Smooth muscle cell (in vitro differentiated cells): ENCODE results near the gene PRAMEF27. TPM values are rescaled to one million over a fixed set of nuclear protein-coding genes. Genes with fewer than 3 reads are reported as not detected.
"Not testable (repeated sequence)": the region's sequence is repeated elsewhere in the genome, so short reads cannot be mapped to it uniquely, and the experiment has no call there.

Source experiments
- DNase-seq: peaks from one replicate; lab custom pipeline; 2025; ENCODE audit not compliant: unreplicated experiment; lab: John Stamatoyannopoulos, UW
- H2AFZ ChIP-seq: fragments of 200-600 bp; sonication (generic); 2 replicates; pipeline ENCODE4 v1.6.0; 2016; ENCODE audit warnings: antibody characterized with exemption, low read depth, mild to moderate bottlenecking
- H3F3A ChIP-seq: fragments of 200-600 bp; sonication (generic); 2 replicates; pipeline ENCODE4 v1.6.0; 2017; ENCODE audit warnings: antibody characterized with exemption, low read depth
- H3K27ac ChIP-seq: fragments of 200-600 bp; sonication (generic); 2 replicates; pipeline ENCODE4 v1.5.1; 2016; ENCODE audit warnings: low read depth, mild to moderate bottlenecking
- H3K27me3 ChIP-seq: fragments of 200-600 bp; sonication (generic); 2 replicates; pipeline ENCODE4 v1.6.1; 2016; ENCODE audit warnings: low read depth, mild to moderate bottlenecking
- H3K36me3 ChIP-seq: fragments of 200-600 bp; sonication (generic); 2 replicates; pipeline ENCODE4 v1.5.1; 2016; ENCODE audit warnings: low read depth
- H3K4me1 ChIP-seq: fragments of 200-600 bp; sonication (generic); 2 replicates; pipeline ENCODE4 v1.5.1; 2016; ENCODE audit warnings: low read depth
- H3K4me2 ChIP-seq: fragments of 200-600 bp; sonication (generic); 2 replicates; pipeline ENCODE4 v1.6.0; 2016; ENCODE audit warnings: mild to moderate bottlenecking
- H3K4me3 ChIP-seq: fragments of 200-600 bp; sonication (generic); 2 replicates; pipeline ENCODE4 v1.5.1; 2016; ENCODE audit warnings: mild to moderate bottlenecking
- H3K79me2 ChIP-seq: fragments of 200-600 bp; sonication (generic); 2 replicates; pipeline ENCODE4 v1.6.0; 2016; ENCODE audit warnings: low read depth, mild to moderate bottlenecking
- H3K9ac ChIP-seq: fragments of 200-600 bp; sonication (generic); 2 replicates; pipeline ENCODE4 v1.6.0; 2016; ENCODE audit warnings: low read depth
- H3K9me3 ChIP-seq: fragments of 200-600 bp; sonication (generic); replicated peaks from 2 replicates; pipeline ENCODE4 v1.5.1; 2016; ENCODE audit warnings: low read depth
- H4K20me1 ChIP-seq: fragments of 200-600 bp; sonication (generic); 2 replicates; pipeline ENCODE4 v1.6.0; 2016; ENCODE audit warnings: low read depth
- WGBS: methylation state at CpG from one replicate; pipeline ENCODE4 v1.1.7; 2016; ENCODE audit warnings: low lambda C conversion rate; 5-methylcytosine and 5-hydroxymethylcytosine counted together
- polyA plus RNA-seq: library from polyadenylated mRNA; unstranded; fragments of >200 nt; fragmentation: Nextera tagmentation; extraction: Ambion mirVana; gene quantifications from 2 replicates; pipeline ENCODE4 v1.2.1, GENCODE V29; 2016
- total RNA-seq: library from RNA; depleted of rRNA; stranded (reverse); fragments of >200 nt; gene quantifications from 2 replicates; pipeline ENCODE4 v1.2.3, GENCODE V29; 2014

PRAMEF27 gene
- not detected in 2 replicates for total RNA-seq
- not detected in 2 replicates for polyA plus RNA-seq

- H3K4me3 ChIP-seq, H3K4me2 ChIP-seq, H4K20me1 ChIP-seq, H3K4me1 ChIP-seq, DNase-seq, H3K79me2 ChIP-seq, H3K9ac ChIP-seq, H2AFZ ChIP-seq, H3K27me3 ChIP-seq, H3K27ac ChIP-seq, H3K36me3 ChIP-seq, H3F3A ChIP-seq, H3K9me3 ChIP-seq: not testable (repeated sequence)
- WGBS, result 84% methylated on average over 3 of the region's 3 CpGs
Measured at GRCh38 chr1:13056475-13056874, at the start of gene PRAMEF27. PRAMEF27 (minus strand) TSS chr1:13056575; CDS start chr1:13053659, 2,916 bp downstream.

GRCh38 chr1:13070474-13070873 is 14.1 kb upstream of the PRAMEF27 start, which contains the start of gene PRAMEF25:
PRAMEF25 (plus strand) TSS chr1:13070774; CDS start chr1:13073694, 2,920 bp downstream.
- not testable (repeated sequence) for H3K27me3 ChIP-seq, DNase-seq

GRCh38 chr1:13019846-13020245 is 36.5 kb downstream of the PRAMEF27 start:
- 48% methylated on average over 7 of the region's 9 CpGs for WGBS

More at GRCh38 chr1:13070474-13070873, 14.1 kb upstream of the PRAMEF27 start, which contains the start of gene PRAMEF25:
- H3F3A ChIP-seq, H3K9ac ChIP-seq, H3K36me3 ChIP-seq, H3K79me2 ChIP-seq, H3K27ac ChIP-seq, H3K4me3 ChIP-seq, H2AFZ ChIP-seq, H3K4me1 ChIP-seq, H3K9me3 ChIP-seq, H4K20me1 ChIP-seq, H3K4me2 ChIP-seq: not testable (repeated sequence)
- WGBS, result no CpG with 5 or more reads among the region's 4 CpGs

GRCh38 chr1:13011932-13012331 is 44.4 kb downstream of the PRAMEF27 start:
- not testable (repeated sequence) for H2AFZ ChIP-seq, H3K27me3 ChIP-seq, H3K4me1 ChIP-seq, H3K9ac ChIP-seq, DNase-seq, H3F3A ChIP-seq, H3K9me3 ChIP-seq, H3K27ac ChIP-seq, H3K79me2 ChIP-seq, H4K20me1 ChIP-seq, H3K4me3 ChIP-seq, H3K4me2 ChIP-seq, H3K36me3 ChIP-seq
- no CpG with 5 or more reads among the region's 7 CpGs for WGBS

More at GRCh38 chr1:13019846-13020245, 36.5 kb downstream of the PRAMEF27 start:
- not testable (repeated sequence) for H3K9me3 ChIP-seq, DNase-seq, H4K20me1 ChIP-seq, H3K27ac ChIP-seq, H3K4me3 ChIP-seq, H3K36me3 ChIP-seq, H2AFZ ChIP-seq, H3F3A ChIP-seq, H3K4me2 ChIP-seq, H3K79me2 ChIP-seq, H3K27me3 ChIP-seq, H3K9ac ChIP-seq, H3K4me1 ChIP-seq

- not testable (repeated sequence) for DNase-seq, H3F3A ChIP-seq, H3K9me3 ChIP-seq, H3K4me2 ChIP-seq, H3K9ac ChIP-seq, H3K4me3 ChIP-seq, H3K36me3 ChIP-seq, H3K4me1 ChIP-seq, H3K27me3 ChIP-seq, H2AFZ ChIP-seq, H3K79me2 ChIP-seq, H3K27ac ChIP-seq, H4K20me1 ChIP-seq
- no CpG with 5 or more reads among the region's 3 CpGs for WGBS
Measured at GRCh38 chr1:13009348-13009747, 47.0 kb downstream of the PRAMEF27 start.

GRCh38 chr1:13005732-13006131 is 50.6 kb downstream of the PRAMEF27 start:
- not testable (repeated sequence) for H3K4me2 ChIP-seq, DNase-seq, H4K20me1 ChIP-seq, H3K36me3 ChIP-seq, H3K4me1 ChIP-seq, H3K9me3 ChIP-seq, H3K27ac ChIP-seq, H3F3A ChIP-seq, H2AFZ ChIP-seq, H3K9ac ChIP-seq, H3K27me3 ChIP-seq, H3K79me2 ChIP-seq, H3K4me3 ChIP-seq
- 72% methylated on average over 2 of the region's 4 CpGs for WGBS

Other genes starting within 250 kb of the PRAMEF27 start
- not detected in 2 replicates for gene PRAMEF11, start 225.2 kb downstream of the PRAMEF27 start, total RNA-seq
- not detected in 2 replicates for gene PRAMEF11, start 225.2 kb downstream of the PRAMEF27 start, polyA plus RNA-seq
- gene HNRNPCL1, start 207.9 kb downstream of the PRAMEF27 start, total RNA-seq, result not detected in 2 replicates
- gene HNRNPCL1, start 207.9 kb downstream of the PRAMEF27 start, polyA plus RNA-seq, result not detected in 2 replicates
- gene PRAMEF2, start 199.5 kb downstream of the PRAMEF27 start, total RNA-seq, result not detected in 2 replicates
- gene PRAMEF2, start 199.5 kb downstream of the PRAMEF27 start, polyA plus RNA-seq, result not detected in 2 replicates
- gene PRAMEF4, start 170.4 kb downstream of the PRAMEF27 start, total RNA-seq, result not detected in 2 replicates
- not detected in 2 replicates for gene PRAMEF4, start 170.4 kb downstream of the PRAMEF27 start, polyA plus RNA-seq
- not detected in 2 replicates for gene PRAMEF10, start 158.3 kb downstream of the PRAMEF27 start, total RNA-seq
- gene PRAMEF10, start 158.3 kb downstream of the PRAMEF27 start, polyA plus RNA-seq, result not detected in 2 replicates
- not detected in 2 replicates for gene PRAMEF7, start 140.0 kb downstream of the PRAMEF27 start, total RNA-seq
- not detected in 2 replicates for gene PRAMEF7, start 140.0 kb downstream of the PRAMEF27 start, polyA plus RNA-seq
- not detected in 2 replicates for gene PRAMEF6, start 109.0 kb downstream of the PRAMEF27 start, total RNA-seq
- gene PRAMEF6, start 109.0 kb downstream of the PRAMEF27 start, polyA plus RNA-seq, result not detected in 2 replicates
- not detected in 2 replicates for gene HNRNPCL3, start 4.2 kb upstream of the PRAMEF27 start, total RNA-seq
- not detected in 2 replicates for gene HNRNPCL3, start 4.2 kb upstream of the PRAMEF27 start, polyA plus RNA-seq
- gene PRAMEF25, start 14.2 kb upstream of the PRAMEF27 start, total RNA-seq, result not detected in 2 replicates
- gene PRAMEF25, start 14.2 kb upstream of the PRAMEF27 start, polyA plus RNA-seq, result not detected in 2 replicates
- not detected in 2 replicates for gene HNRNPCL2, start 60.3 kb upstream of the PRAMEF27 start, total RNA-seq
- not detected in 2 replicates for gene HNRNPCL2, start 60.3 kb upstream of the PRAMEF27 start, polyA plus RNA-seq
- gene PRAMEF26, start 99.4 kb upstream of the PRAMEF27 start, total RNA-seq, result not detected in 2 replicates
- gene PRAMEF26, start 99.4 kb upstream of the PRAMEF27 start, polyA plus RNA-seq, result not detected in 2 replicates
- gene HNRNPCL4, start 109.1 kb upstream of the PRAMEF27 start, total RNA-seq, result not detected in 2 replicates
- not detected in 2 replicates for gene HNRNPCL4, start 109.1 kb upstream of the PRAMEF27 start, polyA plus RNA-seq
- not detected in 2 replicates for gene PRAMEF9, start 115.3 kb upstream of the PRAMEF27 start, total RNA-seq
- not detected in 2 replicates for gene PRAMEF9, start 115.3 kb upstream of the PRAMEF27 start, polyA plus RNA-seq
- gene PRAMEF13, start 144.8 kb upstream of the PRAMEF27 start, total RNA-seq, result not detected in 2 replicates
- gene PRAMEF13, start 144.8 kb upstream of the PRAMEF27 start, polyA plus RNA-seq, result not detected in 2 replicates
- not detected in 2 replicates for gene PRAMEF18, start 169.6 kb upstream of the PRAMEF27 start, total RNA-seq
- gene PRAMEF18, start 169.6 kb upstream of the PRAMEF27 start, polyA plus RNA-seq, result not detected in 2 replicates
- not detected in 2 replicates for gene PRAMEF5, start 197.6 kb upstream of the PRAMEF27 start, total RNA-seq
- gene PRAMEF5, start 197.6 kb upstream of the PRAMEF27 start, polyA plus RNA-seq, result not detected in 2 replicates
- not detected in 2 replicates for gene PRAMEF8, start 228.6 kb upstream of the PRAMEF27 start, total RNA-seq
- not detected in 2 replicates for gene PRAMEF8, start 228.6 kb upstream of the PRAMEF27 start, polyA plus RNA-seq
- not detected in 2 replicates for gene PRAMEF33, start 247.0 kb upstream of the PRAMEF27 start, total RNA-seq
- gene PRAMEF33, start 247.0 kb upstream of the PRAMEF27 start, polyA plus RNA-seq, result not detected in 2 replicates